HG03575 (cell line): ENCODE results near the gene OR2T34.
"Not testable (repeated sequence)": the region's sequence is repeated elsewhere in the genome, so short reads cannot be mapped to it uniquely, and the experiment has no call there.

ENCODE experiments used
- ATAC-seq: cut with Tn5 transposase; IDR thresholded peaks from one replicate; pipeline ENCODE4 v1.9.1; 2021; ENCODE audit not compliant: unreplicated experiment, insufficient number of reproducible peaks, low FRiP score; ENCODE audit errors: extremely low read depth

OR2T34 gene

DNA sequence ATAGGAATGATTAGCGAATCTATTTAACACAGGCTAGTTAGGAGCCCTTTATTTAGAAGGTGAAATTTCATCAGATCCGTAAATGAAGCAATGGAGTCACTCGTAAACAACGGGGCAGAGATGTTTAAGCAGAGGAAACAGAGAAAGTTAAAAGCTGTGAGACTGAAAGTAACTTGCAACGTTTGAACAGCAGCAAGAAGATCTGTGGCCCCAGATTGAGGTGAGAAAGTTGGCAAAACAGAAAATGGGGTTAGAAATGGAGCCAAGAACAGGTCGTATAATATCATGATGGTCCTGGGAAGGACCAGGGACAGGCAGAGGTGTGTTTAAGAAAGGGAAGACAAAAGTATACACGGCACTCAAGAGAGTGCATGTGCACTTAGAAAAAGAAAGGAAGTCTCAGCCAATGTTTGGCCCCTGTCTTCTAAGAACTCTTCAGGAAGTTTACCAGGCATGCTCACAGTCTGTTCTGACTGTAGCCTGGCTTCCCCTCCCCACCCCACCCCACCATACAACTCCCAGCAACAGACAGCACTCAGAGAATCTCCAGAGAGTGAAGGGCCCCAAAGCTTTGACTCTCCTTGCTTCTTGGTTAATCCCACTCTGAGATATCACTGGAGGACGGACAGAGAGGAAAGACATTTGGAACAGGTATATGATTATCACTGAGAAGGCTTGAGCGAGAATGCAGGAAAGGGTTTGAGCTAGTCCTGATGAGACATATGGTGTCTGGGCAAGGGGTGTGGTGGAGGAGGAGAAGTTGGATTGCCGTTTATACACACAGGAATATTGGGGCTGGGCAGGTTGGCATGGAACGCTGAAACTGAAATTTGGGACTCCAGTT lies 8.8 kb downstream of the OR2T34 start:
- not testable (repeated sequence) for ATAC-seq

DNA sequence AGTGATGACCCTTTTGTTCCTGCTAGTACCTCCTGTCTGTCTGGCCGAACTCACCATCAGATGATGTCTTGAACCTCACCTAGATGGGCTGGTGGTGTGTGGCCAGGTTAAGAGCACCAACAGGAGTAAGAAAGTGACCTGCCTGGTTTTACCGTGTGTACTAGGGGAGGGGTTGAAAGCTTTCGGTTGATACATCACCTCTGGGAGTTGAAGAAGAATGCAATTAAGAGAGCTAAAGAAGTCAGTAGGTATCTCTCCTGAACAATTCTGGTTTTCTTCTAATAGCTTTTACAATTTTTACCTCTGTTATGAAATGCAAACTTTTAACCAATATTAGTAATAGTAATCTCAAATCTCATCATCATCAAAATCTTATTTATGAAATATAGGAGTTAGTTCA lies 11.9 kb downstream of the OR2T34 start, which contains the start of gene OR2T29:
OR2T29 (minus strand) TSS at position 101 of the 400 bp plus-strand sequence. CDS start 3,281 bp downstream, outside the sequence.
- ATAC-seq: not testable (repeated sequence)

DNA sequence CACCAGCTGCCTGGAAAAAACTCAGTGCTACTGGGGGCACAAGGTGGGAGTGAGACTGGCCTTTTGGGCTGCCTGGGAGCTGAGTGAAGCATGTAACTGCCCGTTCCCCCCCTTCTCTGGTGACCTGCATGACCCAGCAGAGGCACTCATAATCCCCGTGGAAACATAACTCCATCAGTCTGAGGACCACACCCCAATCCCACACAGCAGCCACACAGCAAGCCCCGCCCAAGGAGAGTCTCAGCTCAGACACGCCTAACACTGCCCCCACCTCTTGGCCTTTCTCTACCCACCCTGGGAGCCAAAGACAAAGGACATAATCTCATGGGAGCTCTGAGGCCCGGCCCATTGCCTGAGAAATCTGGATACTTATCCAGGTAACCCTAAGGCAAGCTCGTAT lies 23.5 kb downstream of the OR2T34 start:
- not testable (repeated sequence) for ATAC-seq

DNA sequence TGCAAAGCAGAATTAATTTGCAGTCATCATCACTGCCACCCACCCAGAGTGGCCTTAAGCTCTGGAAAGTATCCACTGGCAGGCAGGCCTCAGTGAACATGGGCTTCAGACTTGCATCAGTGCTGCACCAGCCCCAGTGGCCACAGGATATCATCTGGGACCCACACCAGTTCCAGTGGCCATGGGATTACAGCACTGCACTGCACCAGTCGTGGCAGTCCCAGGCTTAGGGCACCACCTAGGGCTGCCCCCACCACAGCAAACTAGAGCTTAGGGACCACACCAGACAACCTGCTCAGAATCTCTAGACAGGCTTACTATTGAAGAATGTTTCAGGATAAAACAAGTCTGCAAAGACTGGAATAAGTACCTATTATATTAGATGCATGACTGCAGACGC lies 27.2 kb downstream of the OR2T34 start:
- not testable (repeated sequence) for ATAC-seq

DNA sequence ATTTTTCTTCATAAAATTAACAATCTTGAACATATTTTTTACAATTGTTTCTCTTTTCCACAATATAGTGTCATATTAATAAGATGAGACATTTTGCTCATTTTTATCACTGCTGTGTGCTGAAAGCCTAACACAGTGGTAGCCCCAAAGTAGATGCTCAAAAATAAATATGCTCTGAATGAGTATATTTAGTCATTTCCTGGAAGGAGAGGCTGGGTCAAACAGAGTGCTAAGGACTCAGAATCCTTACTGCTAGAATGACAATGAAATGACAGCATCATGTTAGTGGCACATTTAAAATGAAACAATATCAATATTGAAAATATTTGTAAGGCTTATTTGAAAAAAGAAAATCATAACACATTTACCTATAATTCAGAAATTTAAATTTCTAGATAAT lies 37.1 kb downstream of the OR2T34 start:
- ATAC-seq: not testable (repeated sequence)
